ENCODE results near the gene NACC2. TPM values are rescaled to one million over a fixed set of nuclear protein-coding genes. Genes with fewer than 3 reads are reported as not detected.
"Not testable (repeated sequence)": the region's sequence is repeated elsewhere in the genome, so short reads cannot be mapped to it uniquely, and the experiment has no call there.

NACC2 gene
- total RNA-seq, 4 donors from 2014 or later: 45.6 to 55.7 (median 49.8) TPM

- Histone ChIP-seq H3K27me3 (no peaks in the 10 kb centered on the region), H3K27ac (peak overlapping the region in 3 of 4 donors; percentile 34 to 91 (median 84)), H3K9me3 (peaks cover 0 to 1% (median 0%) of the 10 kb centered on the region in 4 donors), H3K4me1 (peaks cover 0 to 59% (median 18%) of the 10 kb centered on the region in 4 donors), H3K36me3 (peaks cover 0 to 68% (median 0%) of the 10 kb centered on the region in 3 donors), H3K4me3 (no peak overlapping the region)
- no peak for DNase-seq (ENCODE audit: low spot score in 2 of 2)
- WGBS, 2 donors: 62 to 81% methylated on average over 10 to 13 of the region's 16 CpGs
- TF ChIP-seq POLR2A (IDR thresholded peaks at IDR 0.05) (no peak), EP300 (IDR thresholded peaks at IDR 0.05) (no peak), CTCF (IDR thresholded peaks at IDR 0.05) (no peak)
Measured at GRCh38 chr9:136044971-136045594, 50.0 kb downstream of the NACC2 start.

- DNase-seq (ENCODE audit: low spot score in 2 of 2): no peak
- TF ChIP-seq POLR2A (IDR thresholded peaks at IDR 0.05) (no peak), EP300 (IDR thresholded peaks at IDR 0.05) (no peak), CTCF (IDR thresholded peaks at IDR 0.05) (no peak)
- Histone ChIP-seq H3K4me3 (no peak overlapping the region), H3K27ac (peak overlapping the region in 2 of 4 donors; percentile 84 to 91), H3K4me1 (peaks cover 0 to 54% (median 17%) of the 10 kb centered on the region in 4 donors), H3K9me3 (peaks cover 0 to 8% (median 2%) of the 10 kb centered on the region in 4 donors), H3K36me3 (peaks cover 0 to 68% (median 0%) of the 10 kb centered on the region in 3 donors), H3K27me3 (no peaks in the 10 kb centered on the region)
- WGBS, 2 donors: 85 to 94% methylated on average over 18 to 19 of the region's 25 CpGs
Measured at GRCh38 chr9:136044207-136044970, 50.7 kb downstream of the NACC2 start.

GRCh38 chr9:136043441-136043991 lies 51.6 kb downstream of the NACC2 start:
- peaks cover 0 to 68% (median 0%) of the 10 kb centered on the region in 3 donors for H3K36me3 ChIP-seq
- no peak overlapping the region for H3K4me3 ChIP-seq
- DNase-seq (ENCODE audit: low spot score in 2 of 2): no peak
- H3K27ac ChIP-seq: peak overlapping the region in 1 of 4 donors; percentile 84
- peaks cover 0 to 45% (median 15%) of the 10 kb centered on the region in 4 donors for H3K4me1 ChIP-seq
- 76 to 80% methylated on average over 13 to 18 of the region's 18 CpGs for WGBS, 2 donors
- TF ChIP-seq POLR2A (IDR thresholded peaks at IDR 0.05) (no peak), EP300 (IDR thresholded peaks at IDR 0.05) (no peak), CTCF (IDR thresholded peaks at IDR 0.05) (no peak)
- H3K27me3 ChIP-seq: no peaks in the 10 kb centered on the region
- peaks cover 0 to 17% (median 5%) of the 10 kb centered on the region in 4 donors for H3K9me3 ChIP-seq

GRCh38 chr9:136042541-136042940 lies 52.5 kb downstream of the NACC2 start:
- Histone ChIP-seq H3K9me3 (peaks cover 0 to 25% (median 5%) of the 10 kb centered on the region in 4 donors), H3K4me1 (peaks cover 0 to 35% (median 11%) of the 10 kb centered on the region in 4 donors), H3K27ac (no peak overlapping the region), H3K27me3 (no peaks in the 10 kb centered on the region), H3K36me3 (peaks cover 0 to 69% (median 0%) of the 10 kb centered on the region in 3 donors), H3K4me3 (no peak overlapping the region)
- no peak for TF ChIP-seq EP300 (IDR thresholded peaks at IDR 0.05)
- TF ChIP-seq CTCF (IDR thresholded peaks at IDR 0.05): no peak
- TF ChIP-seq POLR2A (IDR thresholded peaks at IDR 0.05): no peak
- DNase-seq (ENCODE audit: low spot score in 2 of 2): no peak
- WGBS, 2 donors: 45 to 57% methylated on average over 1 of the region's 1 CpG

GRCh38 chr9:136040848-136041247 lies 54.2 kb downstream of the NACC2 start:
- Histone ChIP-seq H3K9me3 (peaks cover 0 to 39% (median 5%) of the 10 kb centered on the region in 4 donors), H3K4me1 (peaks cover 0 to 18% (median 4%) of the 10 kb centered on the region in 4 donors), H3K36me3 (peaks cover 0 to 71% (median 0%) of the 10 kb centered on the region in 3 donors)
- H3K4me3 ChIP-seq; H3K27me3 ChIP-seq; H3K27ac ChIP-seq; DNase-seq (ENCODE audit: low spot score in 2 of 2): not testable (repeated sequence)
- WGBS, 2 donors: 94 to 95% methylated on average over 2 of the region's 2 CpGs
